GM19240 (cell line): ENCODE data around the gene C9orf72.
"Not testable (repeated sequence)": the region's sequence is repeated elsewhere in the genome, so short reads cannot be mapped to it uniquely, and the experiment has no call there.

Source experiments
- DNase-seq: peaks from one replicate; pipeline ENCODE4 v3.0.0; 2011; ENCODE audit warnings: low spot score; ENCODE audit not compliant: insufficient read length

The C9orf72 gene

DNA sequence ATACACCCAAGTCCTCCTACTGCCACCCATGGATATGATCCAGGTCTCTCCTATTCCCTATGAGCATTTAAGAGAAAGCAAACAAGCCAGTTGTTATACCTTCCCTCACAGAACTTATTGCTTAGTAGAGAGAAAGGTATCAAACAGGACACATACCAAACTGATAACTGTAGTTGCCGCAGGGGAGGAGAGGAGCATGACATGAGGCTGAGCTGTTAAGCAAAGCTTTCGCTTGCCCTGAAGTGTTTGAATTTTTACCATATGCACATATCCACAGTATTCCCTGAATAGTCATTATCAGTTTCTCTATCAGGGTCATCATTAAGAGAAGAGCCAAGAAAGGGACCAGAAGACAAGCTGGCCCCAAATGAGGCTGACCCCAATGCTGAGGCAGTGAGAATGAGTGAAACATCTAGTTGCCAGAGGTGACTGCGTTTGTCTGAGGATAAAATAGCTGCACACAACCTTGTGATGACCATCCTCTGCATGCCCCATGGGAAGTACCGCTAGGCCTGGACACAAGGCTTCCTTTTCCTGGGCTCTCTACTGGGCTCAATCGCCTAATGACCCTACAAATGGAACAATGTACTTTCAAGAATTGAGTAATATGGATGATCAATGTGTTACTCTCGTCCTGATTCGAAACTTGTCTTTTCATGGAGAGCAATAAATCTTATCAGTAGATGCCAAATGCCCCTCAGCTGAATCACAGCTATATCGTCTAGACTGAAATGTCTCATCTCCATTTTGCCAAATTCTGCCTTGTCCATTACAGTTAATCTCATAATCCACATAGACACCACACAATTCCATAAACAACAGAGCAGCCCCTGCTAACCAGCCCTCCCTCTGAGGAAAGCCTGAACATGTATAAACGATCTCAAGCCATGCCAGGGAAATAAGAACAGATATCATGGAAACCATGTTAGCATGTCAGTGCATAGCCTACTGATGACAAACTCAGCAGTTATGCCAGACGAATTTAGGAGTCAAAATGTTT, 53.5 kb downstream of the C9orf72 start:
- DNase-seq = no peak

- DNase-seq = no peak
Observed at GRCh38 chr9:27518809-27519208, 54.5 kb downstream of the C9orf72 start.

DNA sequence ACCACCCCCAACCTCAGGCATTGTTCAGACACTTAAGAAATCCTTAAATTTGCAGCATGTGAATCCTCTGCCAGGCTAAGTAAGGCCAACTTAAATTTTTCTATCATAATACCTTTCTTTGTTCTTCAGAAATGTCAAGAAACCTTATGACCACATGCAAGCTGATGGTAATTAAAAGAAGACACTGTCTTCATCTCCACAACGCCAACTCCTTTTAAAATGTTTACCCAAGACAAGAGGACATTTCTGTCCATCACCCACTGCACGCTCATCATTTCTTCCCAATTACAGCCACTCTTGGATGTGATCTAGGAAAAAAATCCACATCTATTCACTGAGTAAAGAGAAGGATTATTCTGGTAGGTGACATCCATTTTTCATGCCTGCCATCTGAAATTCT, 55.3 kb downstream of the C9orf72 start:
- no peak for DNase-seq

GRCh38 chr9:27514551-27514950, 58.7 kb downstream of the C9orf72 start:
- DNase-seq = no peak

DNA sequence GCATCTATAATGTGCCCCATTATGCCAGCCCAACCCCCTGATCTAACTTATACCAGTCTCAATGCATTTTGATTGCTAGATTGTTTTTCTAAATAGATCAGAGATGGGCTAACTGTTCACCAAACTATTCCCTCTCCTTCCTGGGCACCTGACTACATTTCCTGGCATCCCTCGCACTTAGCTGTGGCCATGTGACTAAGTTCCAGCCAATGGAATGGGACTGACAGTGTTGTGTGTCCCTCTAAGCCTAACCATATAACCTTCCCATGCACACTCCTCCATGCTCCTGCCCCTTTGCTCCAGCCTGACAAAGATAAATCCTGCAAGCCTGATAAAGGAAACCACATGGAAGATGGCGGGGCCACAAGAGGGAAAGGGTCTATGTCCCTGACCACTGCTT, 61.5 kb downstream of the C9orf72 start:
- no peak for DNase-seq

DNA sequence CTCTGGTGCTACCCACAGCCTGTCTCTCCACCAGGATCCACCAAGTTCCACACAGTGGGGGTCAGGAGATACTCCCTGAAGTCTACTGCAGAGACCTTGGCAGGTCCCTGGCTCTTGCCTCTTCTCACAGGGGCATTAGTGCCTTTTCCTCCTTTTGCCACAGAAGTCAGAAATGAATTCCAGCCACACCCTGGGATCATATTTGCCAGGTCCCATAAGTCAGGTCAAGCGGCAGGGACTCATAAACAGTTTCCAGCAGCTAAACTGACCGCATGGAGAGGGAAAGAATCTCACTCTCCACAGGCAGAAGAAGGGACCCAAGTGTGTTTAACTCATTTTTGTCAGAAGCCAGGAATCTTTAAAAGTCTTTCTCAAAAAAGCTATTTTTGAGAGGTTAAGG, 62.5 kb downstream of the C9orf72 start:
- no peak for DNase-seq

- no peak for DNase-seq
Observed at GRCh38 chr9:27506981-27507380, 66.3 kb downstream of the C9orf72 start.

DNA sequence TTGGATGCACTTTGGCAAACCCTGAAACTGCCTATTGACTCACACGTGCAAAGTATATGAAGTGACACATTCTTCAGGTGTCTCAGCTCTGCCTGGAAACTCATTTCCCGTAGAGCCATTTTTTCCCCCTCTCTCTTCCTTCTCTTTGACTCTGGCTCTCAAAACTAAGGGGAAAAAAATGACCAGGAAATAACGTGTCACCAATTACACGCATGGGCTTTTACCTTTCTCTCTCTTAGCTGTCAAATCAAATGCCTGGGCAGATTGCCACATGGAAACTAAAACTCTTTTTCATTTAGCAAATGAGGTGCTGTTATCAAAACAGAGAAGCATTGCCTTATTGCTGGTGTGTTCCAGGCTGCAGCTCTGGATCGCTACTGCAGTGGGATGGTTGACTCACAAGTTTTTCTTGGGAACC, 67.5 kb downstream of the C9orf72 start:
- DNase-seq = no peak

DNA sequence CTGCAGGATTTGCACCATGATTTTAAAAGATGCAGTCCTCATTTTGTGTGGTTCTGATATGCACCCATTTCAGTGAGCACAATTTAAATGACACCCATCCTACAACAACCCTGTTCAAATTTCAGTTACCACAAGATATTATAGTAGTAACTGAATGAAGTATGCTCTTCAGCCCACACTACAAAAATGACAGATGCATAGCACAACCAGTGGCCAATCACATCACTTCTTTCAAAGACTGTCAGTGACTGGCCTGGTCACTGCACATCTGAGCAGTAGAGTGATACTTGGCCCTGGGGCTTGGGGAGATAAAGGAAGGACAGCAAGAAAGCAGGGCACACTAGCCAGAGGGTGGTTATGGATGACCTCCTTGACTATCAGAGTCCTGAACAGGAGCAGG, 69.0 kb downstream of the C9orf72 start:
- DNase-seq = no peak

GRCh38 chr9:27503623-27504022, 69.7 kb downstream of the C9orf72 start:
- no peak for DNase-seq

GRCh38 chr9:27500902-27501301, 72.4 kb downstream of the C9orf72 start:
- not testable (repeated sequence) for DNase-seq

GRCh38 chr9:27499451-27499850, 73.8 kb downstream of the C9orf72 start:
- DNase-seq = no peak

DNA sequence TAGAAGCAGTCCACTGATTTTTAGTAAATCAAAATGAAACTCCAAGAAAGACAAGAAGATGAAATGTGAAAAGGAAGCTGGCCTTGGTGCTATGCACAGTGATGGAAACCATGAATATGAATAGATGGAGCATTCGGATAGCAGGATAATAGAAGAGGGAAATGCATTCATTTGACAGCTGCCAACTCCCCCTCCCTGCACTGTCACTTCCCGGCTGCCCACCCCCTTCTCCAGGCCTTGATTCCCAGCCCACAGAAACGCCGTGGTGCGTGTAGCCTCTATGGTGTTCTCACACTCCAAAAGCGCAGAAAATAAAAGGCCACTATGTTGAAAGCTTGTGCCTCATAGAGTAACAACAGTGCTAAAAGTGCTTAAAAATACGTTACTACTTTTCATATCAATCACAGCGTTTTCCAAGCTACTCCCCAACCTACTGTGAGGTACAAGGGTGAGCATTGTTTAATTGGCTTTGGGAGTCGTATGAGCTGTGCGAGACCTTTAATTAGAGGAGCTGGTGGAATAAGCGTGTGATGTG, 75.3 kb downstream of the C9orf72 start:
- DNase-seq = no peak
